Activated T-helper 2 cell treated with anti-CD3 and anti-CD28 coated beads, Interferon-gamma antibody, Interleukin-2, Interleukin-4, amounts not matched to agents 10 μg/mL and 5 μg/mL and 100 μg/mL, durations not matched to agents 14 hours and 24 hours and 36 hours (primary cell): Measurements from ENCODE around the gene FOXR2. TPM values are rescaled to one million over a fixed set of nuclear protein-coding genes. Genes with fewer than 3 reads are reported as not detected.

Experiments used
- DNase-seq: peaks from one replicate; pipeline ENCODE4 v3.0.0; 2021; ENCODE audit warnings: low spot score
- H3K27ac Mint-ChIP-seq: one replicate; pipeline ENCODE4 v1.8.0; 2021; ENCODE audit warnings: mixed read lengths
- H3K27me3 Mint-ChIP-seq: one replicate; pipeline ENCODE4 v1.8.0; 2021; ENCODE audit warnings: low read depth, mixed read lengths
- H3K36me3 Mint-ChIP-seq: one replicate; pipeline ENCODE4 v1.8.0; 2021; ENCODE audit warnings: low read depth, mixed read lengths
- H3K4me1 Mint-ChIP-seq: one replicate; pipeline ENCODE4 v1.8.0; 2021; ENCODE audit warnings: low read depth, mixed read lengths
- H3K4me3 Mint-ChIP-seq: one replicate; pipeline ENCODE4 v1.8.0; 2021; ENCODE audit warnings: low read depth, mild to moderate bottlenecking, moderate library complexity, mixed read lengths
- H3K9me3 Mint-ChIP-seq: one replicate; pipeline ENCODE4 v1.8.0; 2021; ENCODE audit warnings: mixed read lengths
- intact Hi-C: fragments of 100-400 bp; cut with micrococcal nuclease; formaldehyde crosslinking; loops from one replicate; pipeline ENCODE4 v1.15.1; 2023
- total RNA-seq: library from RNA; stranded (reverse); gene quantifications from 2 replicates; pipeline ENCODE4 v1.2.3, GENCODE V29; 2022

The FOXR2 gene
- total RNA-seq, 1 donor from 2014 or later, result not detected

DNA sequence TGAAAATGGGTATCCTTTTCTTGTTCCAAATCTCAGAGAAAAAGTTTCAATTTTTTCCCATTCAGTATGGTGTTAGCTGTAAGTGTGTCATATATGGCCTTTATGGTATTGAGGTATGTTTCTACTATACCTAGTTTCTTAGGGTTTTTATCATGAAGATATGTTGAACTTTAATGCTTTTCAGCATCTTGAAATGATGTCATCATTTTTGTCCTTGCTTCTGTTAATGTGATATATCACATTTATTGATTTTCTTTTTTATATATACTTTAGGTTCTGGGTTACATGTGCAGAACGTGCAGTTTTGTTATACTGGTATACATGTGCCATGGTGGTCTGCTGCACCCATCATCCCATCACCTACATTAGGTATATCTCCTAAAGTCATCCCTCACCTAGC lies 44.9 kb downstream of the FOXR2 start:
- no peaks in the 10 kb centered on the region for H3K36me3 Mint-ChIP-seq
- H3K27ac Mint-ChIP-seq, result no peak overlapping the region
- no peak for DNase-seq
- H3K4me1 Mint-ChIP-seq, result no peaks in the 10 kb centered on the region
- H3K9me3 Mint-ChIP-seq, result peaks cover 3% of the 10 kb centered on the region
- no peaks in the 10 kb centered on the region for H3K27me3 Mint-ChIP-seq
- H3K4me3 Mint-ChIP-seq, result no peak overlapping the region
- intact Hi-C loops, result no loop called here

Other genes starting within 250 kb of the FOXR2 start
- gene MAGEH1, start 171.3 kb upstream of the FOXR2 start, total RNA-seq, result 21.6 and 23.2 TPM in 2 replicates
- 2.6 and 2.9 TPM in 2 replicates for gene USP51, start 133.6 kb upstream of the FOXR2 start, total RNA-seq
- 5.2 and 6.4 TPM in 2 replicates for gene RRAGB, start 94.3 kb downstream of the FOXR2 start, total RNA-seq